Astrocyte (in vitro differentiated cells and primary cell): ENCODE data around the gene ATG7. TPM values are rescaled to one million over a fixed set of nuclear protein-coding genes. Genes with fewer than 3 reads are reported as not detected.
A peak's percentile ranks its signal among the peaks of the same experiment; 100 is the strongest.

Experiments used
- DNase-seq: peaks from one replicate; pipeline ENCODE4 v3.0.0-alpha.2; 2010; ENCODE audit warnings: low read depth
- FAIRE-seq: peaks from 2 replicates; lab custom pipeline; 2011; peaks lifted over from hg19 to GRCh38; lab: Jason Lieb, UNC
- H2AFZ ChIP-seq: 2 replicates; pipeline ENCODE4 v1.6.0; 2012; ENCODE audit warnings: low read depth, low read length, inconsistent platforms
- H3K27ac ChIP-seq: 2 replicates; pipeline ENCODE4 v1.5.1; 2011; ENCODE audit warnings: low read depth, low read length, inconsistent platforms
- H3K27me3 ChIP-seq: 2 replicates; pipeline ENCODE4 v1.6.0; 2011; ENCODE audit warnings: low read length, inconsistent platforms; ENCODE audit not compliant: insufficient read depth
- H3K36me3 ChIP-seq: 2 replicates; pipeline ENCODE4 v1.5.1; 2011; ENCODE audit warnings: low read length, inconsistent platforms; ENCODE audit not compliant: insufficient read depth
- H3K4me1 ChIP-seq: 2 replicates; pipeline ENCODE4 v1.5.1; 2011; ENCODE audit warnings: low read length, inconsistent platforms; ENCODE audit not compliant: insufficient read depth
- H3K4me2 ChIP-seq: 2 replicates; pipeline ENCODE4 v1.6.0; 2012; ENCODE audit warnings: low read length, inconsistent platforms
- H3K4me3 ChIP-seq: 2 replicates; pipeline ENCODE4 v1.5.1; 2011; ENCODE audit warnings: low read depth, mild to moderate bottlenecking, low read length, inconsistent platforms; ENCODE audit not compliant: insufficient read depth
- H3K79me2 ChIP-seq: 2 replicates; pipeline ENCODE4 v1.6.0; 2012; ENCODE audit warnings: mild to moderate bottlenecking, low read length, inconsistent platforms; ENCODE audit not compliant: insufficient read depth
- H3K9ac ChIP-seq: 2 replicates; pipeline ENCODE4 v1.6.0; 2012; ENCODE audit warnings: mild to moderate bottlenecking, low read length, inconsistent platforms
- H3K9me3 ChIP-seq: 2 replicates; pipeline ENCODE4 v1.5.1; 2012; ENCODE audit warnings: low read depth, mild to moderate bottlenecking, low read length, inconsistent platforms; ENCODE audit not compliant: insufficient read depth
- H4K20me1 ChIP-seq: 2 replicates; pipeline ENCODE4 v1.6.0; 2012; ENCODE audit warnings: low read length, inconsistent platforms; ENCODE audit not compliant: insufficient read depth
- H3K27ac Mint-ChIP-seq: one replicate; pipeline ENCODE4 v1.8.0; 2021; ENCODE audit warnings: mild to moderate bottlenecking, mixed read lengths; ENCODE audit not compliant: unreplicated experiment
- H3K27me3 Mint-ChIP-seq: one replicate; pipeline ENCODE4 v1.8.0; 2021; ENCODE audit warnings: low read depth, mixed read lengths; ENCODE audit not compliant: unreplicated experiment
- H3K36me3 Mint-ChIP-seq: one replicate; pipeline ENCODE4 v1.8.0; 2021; ENCODE audit warnings: low read depth, mixed read lengths; ENCODE audit not compliant: unreplicated experiment
- H3K4me1 Mint-ChIP-seq: one replicate; pipeline ENCODE4 v1.8.0; 2021; ENCODE audit warnings: low read depth, mixed read lengths; ENCODE audit not compliant: unreplicated experiment
- H3K4me3 Mint-ChIP-seq: one replicate; pipeline ENCODE4 v1.8.0; 2021; ENCODE audit warnings: mild to moderate bottlenecking, moderate library complexity, mixed read lengths; ENCODE audit not compliant: unreplicated experiment
- H3K9me3 Mint-ChIP-seq: one replicate; pipeline ENCODE4 v1.8.0; 2021; ENCODE audit warnings: mild to moderate bottlenecking, mixed read lengths; ENCODE audit not compliant: unreplicated experiment
- EZH2 ChIP-seq: IDR thresholded peaks from 2 replicates; pipeline ENCODE4 v1.6.1; 2012; ENCODE audit warnings: mild to moderate bottlenecking, low read length, inconsistent platforms; ENCODE audit not compliant: insufficient read depth
- total RNA-seq: library from RNA; stranded (reverse); gene quantifications from 2 replicates; pipeline ENCODE4 v1.2.1, GENCODE V29; 2021
- TF ChIP-seq, protein P1 (sequence below): IDR thresholded peaks from 2 replicates; pipeline ENCODE4 v1.5.1; 2011; ENCODE audit warnings: low read depth, mild to moderate bottlenecking, inconsistent platforms, low read length, moderate library complexity; ENCODE audit not compliant: insufficient read depth

Gene ATG7
- total RNA-seq, 1 donor from 2014 or later, result 29.5 TPM

DNA sequence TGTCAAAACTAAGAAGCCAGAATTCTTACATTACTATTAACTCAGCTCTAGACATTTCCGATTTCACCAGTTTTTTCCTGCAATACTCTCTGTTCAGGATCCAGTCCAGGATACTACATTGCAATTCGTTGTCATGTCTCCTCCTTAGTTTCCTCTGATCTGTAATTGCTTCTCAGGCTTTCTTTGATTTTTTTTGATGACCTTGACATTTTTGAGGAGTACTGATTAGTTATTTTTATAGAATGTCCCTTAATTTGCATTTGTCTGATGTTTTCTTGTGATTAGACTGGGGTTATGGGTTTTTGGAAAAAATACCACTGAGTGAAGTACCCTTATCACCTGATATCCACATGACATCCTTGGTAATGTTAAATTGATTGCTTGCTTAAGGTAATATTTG lies 57.6 kb downstream of the ATG7 start:
- Mint-ChIP-seq H3K4me1 (peaks cover 6% of the 10 kb centered on the region), H3K27me3 (no peaks in the 10 kb centered on the region), H3K4me3 (no peak overlapping the region), H3K36me3 (peaks cover 11% of the 10 kb centered on the region), H3K9me3 (no peaks in the 10 kb centered on the region), H3K27ac (no peak overlapping the region)
- DNase-seq (no peak), FAIRE-seq (no peak)
- peaks cover 14% of the 10 kb centered on the region for H3K4me1 ChIP-seq
- H3K9me3 ChIP-seq, result no peaks in the 10 kb centered on the region
- H3K27ac ChIP-seq, result no peak overlapping the region
- no peaks in the 10 kb centered on the region for H4K20me1 ChIP-seq
- H3K4me3 ChIP-seq, result no peak overlapping the region
- H3K79me2 ChIP-seq, result no peaks in the 10 kb centered on the region
- peaks cover 4% of the 10 kb centered on the region for H3K36me3 ChIP-seq
- H3K9ac ChIP-seq, result no peak overlapping the region
- TF ChIP-seq, protein P1, sequence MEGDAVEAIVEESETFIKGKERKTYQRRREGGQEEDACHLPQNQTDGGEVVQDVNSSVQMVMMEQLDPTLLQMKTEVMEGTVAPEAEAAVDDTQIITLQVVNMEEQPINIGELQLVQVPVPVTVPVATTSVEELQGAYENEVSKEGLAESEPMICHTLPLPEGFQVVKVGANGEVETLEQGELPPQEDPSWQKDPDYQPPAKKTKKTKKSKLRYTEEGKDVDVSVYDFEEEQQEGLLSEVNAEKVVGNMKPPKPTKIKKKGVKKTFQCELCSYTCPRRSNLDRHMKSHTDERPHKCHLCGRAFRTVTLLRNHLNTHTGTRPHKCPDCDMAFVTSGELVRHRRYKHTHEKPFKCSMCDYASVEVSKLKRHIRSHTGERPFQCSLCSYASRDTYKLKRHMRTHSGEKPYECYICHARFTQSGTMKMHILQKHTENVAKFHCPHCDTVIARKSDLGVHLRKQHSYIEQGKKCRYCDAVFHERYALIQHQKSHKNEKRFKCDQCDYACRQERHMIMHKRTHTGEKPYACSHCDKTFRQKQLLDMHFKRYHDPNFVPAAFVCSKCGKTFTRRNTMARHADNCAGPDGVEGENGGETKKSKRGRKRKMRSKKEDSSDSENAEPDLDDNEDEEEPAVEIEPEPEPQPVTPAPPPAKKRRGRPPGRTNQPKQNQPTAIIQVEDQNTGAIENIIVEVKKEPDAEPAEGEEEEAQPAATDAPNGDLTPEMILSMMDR, result no peak
- TF ChIP-seq EZH2, result no peak
- no peaks in the 10 kb centered on the region for H3K27me3 ChIP-seq
- no peak overlapping the region for H2AFZ ChIP-seq
- no peak overlapping the region for H3K4me2 ChIP-seq

DNA sequence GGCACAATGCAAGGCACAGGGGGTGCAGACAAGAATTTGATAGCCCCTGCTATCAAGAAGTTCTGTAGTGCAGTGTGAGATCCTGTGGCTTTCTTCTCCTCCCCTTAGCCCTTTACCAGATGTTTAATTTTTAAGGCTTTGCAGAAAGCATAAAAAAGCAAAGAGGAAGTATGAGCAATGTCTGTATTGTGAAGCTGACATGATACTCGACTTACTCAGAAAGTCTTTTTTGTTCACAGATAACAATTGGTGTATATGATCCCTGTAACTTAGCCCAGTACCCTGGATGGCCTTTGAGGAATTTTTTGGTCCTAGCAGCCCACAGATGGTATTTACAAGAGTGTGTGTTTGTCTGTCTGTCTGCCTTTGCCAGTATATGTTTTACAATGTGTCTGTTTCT lies 58.9 kb downstream of the ATG7 start:
- H3K4me2 ChIP-seq, result peak overlapping the region; percentile 46
- peak overlapping the region; percentile 2 for H3K9ac ChIP-seq
- H3K27ac ChIP-seq, result no peak overlapping the region
- no peak overlapping the region for H2AFZ ChIP-seq
- Mint-ChIP-seq H3K4me1 (peaks cover 6% of the 10 kb centered on the region), H3K27me3 (no peaks in the 10 kb centered on the region), H3K27ac (no peak overlapping the region), H3K36me3 (peaks cover 11% of the 10 kb centered on the region), H3K9me3 (no peaks in the 10 kb centered on the region), H3K4me3 (no peak overlapping the region)
- no peaks in the 10 kb centered on the region for H3K79me2 ChIP-seq
- H3K27me3 ChIP-seq, result no peaks in the 10 kb centered on the region
- no peaks in the 10 kb centered on the region for H4K20me1 ChIP-seq
- FAIRE-seq (peak; percentile 92), DNase-seq (peak; percentile 37)
- no peak for TF ChIP-seq EZH2
- TF ChIP-seq, protein P1, result no peak
- peaks cover 14% of the 10 kb centered on the region for H3K4me1 ChIP-seq
- no peak overlapping the region for H3K4me3 ChIP-seq
- H3K36me3 ChIP-seq, result peaks cover 4% of the 10 kb centered on the region
- no peaks in the 10 kb centered on the region for H3K9me3 ChIP-seq

DNA sequence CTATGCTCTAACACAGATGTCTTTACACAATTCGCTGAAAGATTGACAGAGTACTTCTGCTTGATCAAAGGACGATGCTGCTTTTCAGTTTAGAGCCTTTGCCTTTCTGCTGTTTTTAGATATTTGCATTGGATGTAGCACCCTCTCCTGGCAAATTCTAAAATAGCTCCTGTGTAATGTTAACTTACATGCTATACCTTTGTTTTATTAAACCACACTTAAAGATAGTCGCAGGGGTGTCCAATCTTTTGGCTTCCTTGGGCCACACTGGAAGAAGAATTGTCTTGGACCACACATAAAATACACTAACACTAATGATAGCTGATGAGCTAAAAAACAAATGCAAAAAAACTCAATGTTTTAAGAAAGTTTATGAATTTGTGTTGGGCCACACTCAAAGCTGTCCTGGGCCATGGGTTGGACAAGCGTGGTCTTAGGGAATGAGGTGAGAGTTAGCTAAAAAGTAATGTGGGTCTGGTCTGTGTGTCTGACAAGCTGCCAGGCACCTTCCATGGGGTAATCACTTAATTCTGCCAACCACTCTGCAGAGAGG lies 62.9 kb downstream of the ATG7 start:
- H3K27me3 ChIP-seq, result no peaks in the 10 kb centered on the region
- H3K27ac ChIP-seq, result no peak overlapping the region
- H3K4me1 ChIP-seq, result peaks cover 14% of the 10 kb centered on the region
- Mint-ChIP-seq H3K27me3 (no peaks in the 10 kb centered on the region), H3K36me3 (peaks cover 3% of the 10 kb centered on the region), H3K9me3 (no peaks in the 10 kb centered on the region), H3K27ac (no peak overlapping the region), H3K4me1 (peaks cover 6% of the 10 kb centered on the region), H3K4me3 (no peak overlapping the region)
- no peaks in the 10 kb centered on the region for H4K20me1 ChIP-seq
- TF ChIP-seq, protein P1, result peak; percentile 80
- no peak for TF ChIP-seq EZH2
- H3K9ac ChIP-seq, result no peak overlapping the region
- no peak overlapping the region for H3K4me2 ChIP-seq
- FAIRE-seq (peak; percentile 47), DNase-seq (peak; percentile 50)
- H3K79me2 ChIP-seq, result no peaks in the 10 kb centered on the region
- H3K36me3 ChIP-seq, result no peaks in the 10 kb centered on the region
- no peak overlapping the region for H3K4me3 ChIP-seq
- H2AFZ ChIP-seq, result no peak overlapping the region
- H3K9me3 ChIP-seq, result no peaks in the 10 kb centered on the region
